Midbrain (tissue), 1 donor: Measurements from ENCODE around the gene KCND2.
"Not testable (repeated sequence)": the region's sequence is repeated elsewhere in the genome, so short reads cannot be mapped to it uniquely, and the experiment has no call there.

Source experiments
- DNase-seq: peaks from one replicate; lab custom pipeline; 2025; lab: John Stamatoyannopoulos, UW

The KCND2 gene

GRCh38 chr7:120502132-120502531 lies 229.2 kb downstream of the KCND2 start:
- DNase-seq = no peak

- DNase-seq = no peak
These were observed 229.8 kb downstream of the KCND2 start for GRCh38 chr7:120502825-120503224.

DNA sequence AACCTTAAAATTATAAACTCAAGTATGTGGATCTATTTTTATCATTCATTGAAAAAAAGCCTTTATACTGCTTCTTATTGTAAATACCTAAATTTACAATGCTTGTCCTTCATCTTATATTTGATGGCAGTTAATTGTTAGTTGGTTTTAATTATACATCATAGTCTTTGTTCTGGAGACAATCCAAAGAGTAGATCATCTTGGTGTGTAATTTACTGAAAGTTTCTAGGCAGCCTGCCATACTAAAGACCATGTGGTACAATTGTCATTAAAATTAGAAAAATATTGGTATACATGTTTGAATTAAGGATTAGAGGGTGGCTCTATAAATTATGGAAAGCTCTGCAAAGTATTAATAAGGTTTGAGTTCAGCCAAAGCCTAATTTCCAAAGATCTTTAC lies 231.4 kb downstream of the KCND2 start:
- DNase-seq = no peak

- no peak for DNase-seq
These were observed 232.8 kb downstream of the KCND2 start for GRCh38 chr7:120505770-120506169.

DNA sequence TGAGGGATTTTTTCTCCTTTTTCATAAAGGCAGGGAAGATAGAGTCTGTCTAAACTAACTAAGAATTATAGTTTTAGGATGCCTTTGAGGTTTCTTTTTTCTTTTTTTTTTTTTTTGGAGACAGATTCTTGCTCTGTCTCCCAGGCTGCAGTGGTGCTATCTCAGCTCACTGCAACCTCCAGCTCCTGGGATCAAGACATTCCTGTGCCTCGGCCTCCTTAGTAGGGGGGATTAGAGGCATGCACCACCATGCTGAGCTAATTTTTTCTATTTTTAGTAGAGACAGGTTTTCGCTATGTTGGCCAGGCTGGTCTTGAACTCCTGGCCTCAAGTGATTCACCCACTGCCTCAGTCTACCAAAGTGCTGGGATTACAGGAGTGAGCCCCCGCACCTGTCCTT lies 239.7 kb downstream of the KCND2 start:
- DNase-seq = no peak

GRCh38 chr7:120519224-120519623 lies 246.2 kb downstream of the KCND2 start:
- DNase-seq = no peak

- DNase-seq = no peak
These were observed 249.1 kb downstream of the KCND2 start for GRCh38 chr7:120521761-120522737.

GRCh38 chr7:120523985-120524384 lies 251.0 kb downstream of the KCND2 start:
- no peak for DNase-seq

DNA sequence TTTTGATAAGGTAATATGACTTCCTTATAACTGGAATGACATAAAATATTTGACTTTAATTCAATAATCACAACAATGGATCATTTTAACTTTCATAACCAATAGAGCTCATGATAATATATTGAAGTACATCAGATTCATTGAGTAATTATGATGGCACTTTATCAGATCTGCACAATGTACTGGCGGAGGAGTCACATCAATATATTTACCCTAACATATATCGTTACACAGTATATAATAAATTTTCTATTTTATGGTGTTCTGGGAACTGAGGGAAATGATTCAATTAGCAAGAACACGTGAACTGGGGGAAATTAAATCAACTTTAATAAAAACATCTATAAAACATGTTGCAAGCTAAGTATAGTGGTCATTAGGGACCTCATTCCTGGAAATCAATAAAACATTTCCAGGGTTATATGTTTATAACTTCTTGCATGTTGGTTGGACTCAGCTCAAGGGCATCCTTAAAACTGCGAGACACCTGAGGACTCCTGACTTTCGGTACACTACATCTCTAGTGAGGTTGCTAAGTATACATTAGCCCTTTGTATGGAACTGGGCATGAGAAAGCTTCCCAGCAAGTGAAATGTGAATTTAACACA lies 254.0 kb downstream of the KCND2 start:
- no peak for DNase-seq

DNA sequence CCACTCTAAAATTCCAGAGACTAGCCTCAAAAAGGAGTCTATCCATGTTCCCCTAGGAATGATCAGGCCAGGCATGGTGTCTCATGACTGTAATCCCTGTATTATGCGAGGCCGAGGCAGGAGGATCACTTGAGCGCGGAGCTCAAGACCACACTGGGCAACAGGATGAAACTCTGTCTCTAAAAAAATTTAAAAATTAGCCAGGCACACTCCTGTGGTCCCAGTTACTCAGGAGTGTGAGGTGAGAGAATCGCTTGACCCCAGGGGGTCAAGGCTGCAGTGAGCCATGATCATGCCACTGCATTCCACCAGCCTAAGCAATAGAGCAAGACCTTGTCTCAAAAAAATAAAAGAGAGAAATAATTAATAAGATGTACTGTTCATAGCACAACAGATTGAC lies 256.8 kb downstream of the KCND2 start:
- no peak for DNase-seq

GRCh38 chr7:120538335-120538734 lies 265.4 kb downstream of the KCND2 start:
- no peak for DNase-seq

GRCh38 chr7:120539321-120539720 lies 266.3 kb downstream of the KCND2 start:
- no peak for DNase-seq

DNA sequence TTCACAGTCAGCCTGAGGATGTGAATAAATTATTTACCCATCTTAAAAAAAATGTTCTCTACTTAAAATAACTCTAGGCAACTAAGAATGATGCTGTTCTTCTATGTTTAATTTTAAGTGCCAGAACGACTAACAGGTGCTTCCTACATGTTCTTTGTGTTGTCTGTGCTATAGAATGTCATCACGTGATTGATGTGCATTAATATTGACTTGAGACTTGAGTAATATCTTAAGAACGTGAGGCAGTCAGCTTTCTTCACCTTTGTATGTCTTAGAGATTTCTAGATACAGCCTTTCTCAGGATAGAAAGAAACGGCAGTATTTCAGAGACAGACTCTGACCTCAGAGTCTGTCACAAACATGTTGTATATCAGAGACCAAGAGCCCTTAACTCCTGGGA lies 274.6 kb downstream of the KCND2 start:
- DNase-seq = no peak

- no peak for DNase-seq
These were observed 277.6 kb downstream of the KCND2 start for GRCh38 chr7:120550494-120551048.

DNA sequence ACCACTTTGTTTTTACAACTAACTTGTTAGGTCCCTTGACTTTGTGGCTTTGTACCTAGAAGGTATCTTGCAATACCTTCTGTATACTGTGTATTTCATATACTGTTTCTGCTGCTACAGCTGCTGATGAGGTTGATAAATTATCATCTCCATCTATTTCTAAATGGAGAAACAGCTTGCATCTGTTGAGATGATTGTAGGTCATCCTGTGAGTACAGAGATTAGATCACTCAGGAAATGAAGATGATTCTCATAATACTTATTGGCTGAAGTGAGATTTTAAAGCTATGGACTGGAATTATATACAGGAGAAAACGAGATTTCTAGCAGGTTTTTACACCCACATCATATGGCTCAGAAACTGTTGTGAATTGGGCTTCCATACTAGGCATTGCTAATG lies 280.5 kb downstream of the KCND2 start:
- DNase-seq = no peak

DNA sequence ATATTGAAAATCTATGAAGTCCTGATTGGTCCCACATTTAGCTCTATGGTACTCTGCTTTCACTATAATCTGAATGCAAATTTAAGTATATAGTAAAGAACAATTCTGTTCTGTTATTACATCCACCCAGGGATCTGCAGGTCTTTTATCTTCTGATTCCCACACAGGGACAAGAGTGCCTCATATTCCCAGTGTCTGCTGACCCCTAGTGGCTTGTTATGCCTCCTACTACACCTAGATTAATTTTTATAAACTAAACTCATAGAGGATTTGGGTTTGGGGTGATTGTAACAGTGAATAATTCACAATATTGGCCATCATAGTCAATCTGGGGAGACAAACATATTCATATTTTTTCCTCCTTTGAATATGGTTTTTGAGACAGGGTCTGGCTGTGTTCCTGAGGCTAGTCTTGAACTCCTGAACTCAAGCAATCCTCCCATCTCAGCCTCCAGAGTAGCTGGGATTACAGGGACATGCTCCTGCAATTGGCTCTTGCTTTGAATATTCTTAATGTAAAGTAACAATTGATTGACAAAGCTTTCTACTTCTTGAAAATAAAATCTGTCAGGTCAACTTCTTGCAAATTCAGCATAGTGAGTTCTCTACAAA lies 282.1 kb downstream of the KCND2 start:
- peak; percentile 12 for DNase-seq

DNA sequence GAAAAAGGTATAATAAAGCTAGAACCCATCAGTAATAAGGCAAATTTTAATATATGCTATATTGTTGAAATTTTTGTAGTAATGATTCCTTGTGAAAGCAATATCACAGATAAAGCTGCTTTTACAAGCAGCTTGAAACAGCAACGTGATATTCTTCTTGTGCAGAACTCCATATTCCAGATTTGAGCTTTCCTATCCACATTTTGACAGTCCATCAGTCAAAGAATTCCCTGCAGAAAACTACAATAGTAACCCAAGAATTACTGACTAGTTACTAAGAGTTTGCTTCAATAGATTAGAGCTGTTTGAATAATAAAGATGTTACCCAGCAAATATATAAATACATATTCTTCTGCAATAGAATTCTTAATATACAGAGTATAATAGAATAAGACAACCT lies 291.2 kb downstream of the KCND2 start:
- no peak for DNase-seq

DNA sequence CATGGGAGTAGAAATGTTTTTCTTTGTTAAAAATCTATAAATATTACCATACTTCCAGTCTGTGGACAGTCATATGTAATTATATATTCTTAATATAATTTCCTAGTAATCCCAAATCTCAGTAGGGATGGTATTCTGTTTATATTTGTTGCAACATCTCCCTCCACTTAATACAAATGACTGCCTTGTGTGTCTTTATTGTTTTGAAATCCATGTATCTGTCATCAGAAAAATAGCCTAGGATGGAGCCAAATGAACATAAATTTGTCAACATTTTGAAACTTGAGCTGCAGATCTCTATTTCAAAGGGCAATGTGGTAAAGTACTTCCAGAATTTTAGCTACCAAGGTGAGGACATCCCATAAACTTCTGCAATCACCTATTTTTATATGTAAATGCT lies 294.2 kb downstream of the KCND2 start:
- DNase-seq = no peak

DNA sequence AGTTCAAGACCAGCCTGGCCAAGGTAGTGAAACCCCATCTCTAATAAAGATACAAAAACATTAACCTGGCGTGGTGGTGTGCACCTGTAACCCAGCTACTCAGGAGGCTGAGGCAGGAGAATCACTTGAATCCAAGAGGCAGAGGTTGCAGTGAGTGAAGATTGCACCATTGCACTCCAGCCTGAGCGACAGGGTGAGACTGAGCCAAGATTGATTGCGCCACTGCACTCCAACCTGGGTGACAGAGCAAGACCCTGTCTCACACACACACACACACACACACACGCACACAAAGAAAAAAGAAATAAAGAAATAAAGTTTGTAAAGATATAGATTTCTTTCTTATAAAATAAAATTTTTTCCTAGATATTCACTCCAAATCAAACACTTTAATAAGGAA lies 305.7 kb downstream of the KCND2 start:
- DNase-seq = not testable (repeated sequence)

DNA sequence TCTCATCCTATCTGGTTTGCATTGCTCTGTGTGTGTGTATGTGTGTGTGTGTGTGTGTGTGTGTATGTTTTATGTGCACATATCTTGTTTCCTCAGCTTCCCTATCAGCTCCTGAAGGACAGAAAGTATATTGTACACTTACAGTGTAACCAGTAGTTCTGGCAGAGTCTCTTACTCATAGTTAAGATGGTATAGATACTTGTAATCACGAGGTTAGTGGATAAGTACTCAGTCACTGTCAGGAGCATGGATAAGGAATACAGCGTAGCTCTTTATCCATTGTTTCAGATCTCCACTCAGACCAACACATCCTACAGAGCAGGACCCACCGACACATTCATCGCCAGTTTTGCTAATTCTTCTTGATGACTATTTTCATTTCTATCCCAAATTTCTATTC lies 309.9 kb downstream of the KCND2 start:
- no peak for DNase-seq

DNA sequence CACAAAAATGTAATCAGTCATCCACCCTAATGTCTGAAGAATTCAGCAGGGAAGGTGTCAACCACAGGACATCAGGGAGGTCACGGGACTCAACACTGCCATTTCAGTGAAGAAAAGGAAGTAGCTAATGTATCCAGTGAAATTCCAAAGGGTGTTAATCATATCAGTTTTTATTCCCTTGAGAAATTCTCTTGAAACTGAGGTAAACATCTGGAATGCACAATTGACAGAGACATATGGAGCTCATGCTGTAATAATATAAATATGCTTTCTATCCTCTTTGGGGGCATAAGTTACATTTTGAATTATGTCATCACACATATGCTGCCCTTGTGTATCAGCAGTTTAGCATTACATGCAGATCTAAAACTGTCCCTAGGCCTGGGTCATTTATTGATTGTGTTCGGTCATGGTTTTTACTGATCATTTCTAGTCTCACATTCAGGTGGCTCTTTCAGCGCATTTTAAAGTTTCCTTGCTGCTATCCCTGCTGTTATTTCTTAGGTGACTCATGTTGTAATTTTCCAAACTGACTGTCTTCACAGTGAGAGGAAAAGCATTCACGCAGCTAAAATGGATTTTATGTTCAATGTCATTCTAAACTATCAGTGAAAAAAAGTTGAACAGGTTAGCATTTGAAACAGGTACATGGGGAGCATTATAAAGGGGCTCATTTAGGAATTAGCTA lies 311.1 kb downstream of the KCND2 start:
- no peak for DNase-seq

GRCh38 chr7:120586571-120586970 lies 313.6 kb downstream of the KCND2 start:
- DNase-seq = peak; percentile 32
